ENCODE measurements around the gene ZNF580.
A peak's percentile ranks its signal among the peaks of the same experiment; 100 is the strongest.

The ZNF580 gene

DNA sequence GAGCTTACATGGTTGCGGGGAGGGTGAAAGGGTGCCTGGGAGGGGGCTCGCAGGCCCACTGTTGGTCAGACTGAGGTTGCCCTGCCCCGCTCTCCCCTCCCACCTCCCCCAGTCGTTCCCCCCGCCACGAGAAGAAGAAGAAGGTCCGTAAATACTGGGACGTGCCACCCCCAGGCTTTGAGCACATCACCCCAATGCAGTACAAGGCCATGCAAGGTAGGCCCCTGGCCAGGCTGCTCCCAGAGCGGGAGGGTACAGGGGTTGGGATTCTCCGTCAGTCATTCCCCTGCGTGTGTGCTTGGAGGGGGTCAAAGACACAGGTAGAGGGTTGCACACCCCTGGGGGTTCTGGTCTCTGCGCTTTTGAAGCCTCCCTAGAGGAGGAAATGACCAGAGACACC lies 19.6 kb downstream of the ZNF580 start:
- no peak for DNase-seq (ENCODE audit: low spot score in 2 of 2)
- Histone ChIP-seq H3K36me3 (replicated peaks) (peaks cover 72% of the 10 kb centered on the region), H3K9me3 (no peaks in the 10 kb centered on the region), H3K4me1 (peaks cover 11% of the 10 kb centered on the region), H3K27me3 (ENCODE audit: low read depth) (no peaks in the 10 kb centered on the region), H3K4me3 (no peak overlapping the region)
- in situ Hi-C loops (cut with MboI; ENCODE audit: low sequenced_read_pairs): loop anchor here (25.0 kb wide), 2 partner anchors 1198 to 1473 kb away; partner anchors contain the start of genes CDC42EP5, LENG9, MBOAT7 and TSEN34

DNA sequence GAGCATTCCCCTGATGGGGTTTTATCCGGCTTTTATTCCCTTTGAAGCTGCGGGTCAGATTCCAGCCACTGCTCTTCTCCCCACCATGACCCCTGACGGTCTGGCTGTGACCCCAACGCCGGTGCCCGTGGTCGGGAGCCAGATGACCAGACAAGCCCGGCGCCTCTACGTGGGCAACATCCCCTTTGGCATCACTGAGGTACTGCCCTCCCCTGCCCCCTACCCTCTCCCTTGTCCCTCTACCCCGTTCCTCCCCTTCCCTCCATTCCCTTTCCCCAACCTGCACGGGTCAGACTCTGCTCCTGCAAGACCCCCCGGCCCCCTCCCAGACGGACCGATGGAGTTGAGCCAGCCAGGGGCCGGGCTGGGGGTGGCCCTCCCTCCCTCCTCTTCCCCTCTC lies 20.2 kb downstream of the ZNF580 start:
- in situ Hi-C loops (cut with MboI; ENCODE audit: low sequenced_read_pairs): loop anchor here (25.0 kb wide), 2 partner anchors 1199 to 1474 kb away; partner anchors contain the start of genes CDC42EP5, LENG9, MBOAT7 and TSEN34
- peaks cover 72% of the 10 kb centered on the region for H3K36me3 ChIP-seq (replicated peaks)
- peaks cover 11% of the 10 kb centered on the region for H3K4me1 ChIP-seq
- no peaks in the 10 kb centered on the region for H3K9me3 ChIP-seq
- DNase-seq (ENCODE audit: low spot score in 2 of 2): no peak
- no peak overlapping the region for H3K4me3 ChIP-seq
- H3K27me3 ChIP-seq (ENCODE audit: low read depth): no peaks in the 10 kb centered on the region

DNA sequence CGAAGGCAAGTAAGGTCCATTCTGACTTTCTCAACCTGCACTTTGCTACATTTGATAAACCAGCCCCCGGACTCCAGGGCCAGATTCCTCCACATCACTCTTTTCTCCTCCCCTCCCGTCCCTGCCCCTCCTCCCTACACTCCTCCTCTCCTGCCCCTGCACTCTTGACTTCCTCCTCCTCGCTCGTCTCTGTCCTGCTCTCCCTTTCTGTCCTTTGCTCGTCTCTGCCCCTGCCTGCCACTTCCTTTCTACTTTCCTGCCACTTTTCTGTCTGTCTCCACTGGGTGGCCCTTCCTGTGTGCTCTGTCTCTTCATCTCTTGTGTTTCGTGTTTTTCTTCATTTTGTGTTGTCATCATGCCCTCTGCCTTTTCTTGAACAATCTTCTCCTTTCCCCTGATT lies 21.0 kb downstream of the ZNF580 start:
- Histone ChIP-seq H3K36me3 (replicated peaks) (peaks cover 76% of the 10 kb centered on the region), H3K4me1 (peaks cover 11% of the 10 kb centered on the region), H3K4me3 (no peak overlapping the region), H3K9me3 (no peaks in the 10 kb centered on the region), H3K27me3 (ENCODE audit: low read depth) (no peaks in the 10 kb centered on the region)
- in situ Hi-C loops (cut with MboI; ENCODE audit: low sequenced_read_pairs): loop anchor here (25.0 kb wide), 2 partner anchors 1200 to 1475 kb away; partner anchors contain the start of genes CDC42EP5, LENG9, MBOAT7 and TSEN34
- DNase-seq (ENCODE audit: low spot score in 2 of 2): no peak

DNA sequence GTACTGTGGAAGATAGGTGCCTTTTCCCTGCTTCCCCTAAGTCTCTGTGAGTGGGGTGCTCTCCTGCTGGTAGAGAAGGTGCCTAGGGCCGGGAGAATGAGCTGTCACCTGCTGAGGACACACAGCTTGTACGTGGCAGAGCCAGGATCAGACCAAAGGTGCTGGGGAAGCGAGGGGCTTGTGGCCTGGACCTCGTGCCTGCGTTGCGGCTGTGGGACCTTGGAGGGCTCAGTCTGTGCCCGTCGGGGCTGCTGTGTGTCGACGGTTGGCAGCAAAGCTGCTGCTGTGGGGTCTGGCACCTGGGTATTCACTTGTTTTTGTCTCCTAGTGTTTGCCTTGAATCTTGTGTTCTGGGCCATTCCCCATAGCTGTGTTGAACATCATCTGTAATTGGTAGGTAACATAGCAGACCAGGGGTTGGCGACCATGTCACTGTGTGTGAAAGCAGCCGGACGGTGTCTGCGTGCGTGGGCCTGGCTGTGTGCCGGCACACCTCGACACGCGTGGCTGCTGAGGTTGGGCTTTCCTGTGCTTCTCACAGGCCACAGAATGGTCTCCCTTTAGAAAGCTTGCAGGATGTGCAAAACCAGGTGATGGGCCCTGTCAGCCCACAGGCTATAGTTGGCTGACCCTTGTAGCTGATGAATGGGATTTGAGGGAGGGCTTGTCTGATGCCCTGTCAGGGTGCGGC lies 23.2 kb downstream of the ZNF580 start:
- in situ Hi-C loops (cut with MboI; ENCODE audit: low sequenced_read_pairs): loop anchor here (25.0 kb wide), 2 partner anchors 1202 to 1477 kb away; partner anchors contain the start of genes CDC42EP5, LENG9, MBOAT7 and TSEN34
- no peaks in the 10 kb centered on the region for H3K4me1 ChIP-seq
- peaks cover 91% of the 10 kb centered on the region for H3K36me3 ChIP-seq (replicated peaks)
- H3K27me3 ChIP-seq (ENCODE audit: low read depth): no peaks in the 10 kb centered on the region
- no peaks in the 10 kb centered on the region for H3K9me3 ChIP-seq
- H3K4me3 ChIP-seq: no peak overlapping the region
- DNase-seq (ENCODE audit: low spot score in 2 of 2): no peak

DNA sequence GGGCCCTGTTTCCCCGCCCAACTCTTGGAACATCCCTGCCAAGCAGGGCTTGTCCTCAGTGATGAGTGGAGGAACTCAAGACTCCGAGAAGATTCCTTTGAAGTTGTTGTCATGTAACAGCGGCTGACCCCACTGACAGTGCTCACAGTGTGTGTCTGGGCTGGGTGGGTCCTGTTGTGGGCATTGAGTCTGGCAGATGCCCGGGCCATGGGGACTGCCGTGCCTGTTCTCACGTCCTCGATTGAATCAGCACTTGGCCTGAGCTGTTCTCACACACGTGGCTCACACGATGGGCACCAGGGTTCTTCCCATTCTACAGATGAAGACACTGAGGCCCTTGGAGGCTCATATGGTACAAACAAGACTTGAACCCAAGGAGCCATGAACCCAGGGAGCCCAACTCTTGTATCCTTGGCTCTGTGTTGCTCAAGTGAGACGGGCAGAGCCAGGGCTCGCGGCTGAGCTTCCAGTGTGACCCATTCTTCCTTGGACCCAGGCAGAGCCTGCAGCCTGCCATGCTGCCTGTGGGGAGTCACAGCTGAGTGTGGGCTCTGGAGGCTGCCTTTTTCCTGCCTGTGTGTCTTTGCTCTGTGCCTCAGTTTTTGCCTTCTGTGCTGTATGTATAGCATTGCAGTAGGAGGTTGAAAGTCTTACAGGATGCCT lies 25.7 kb downstream of the ZNF580 start:
- Histone ChIP-seq H3K4me3 (no peak overlapping the region), H3K36me3 (replicated peaks) (peaks cover 85% of the 10 kb centered on the region), H3K9me3 (no peaks in the 10 kb centered on the region), H3K4me1 (no peaks in the 10 kb centered on the region), H3K27me3 (ENCODE audit: low read depth) (no peaks in the 10 kb centered on the region)
- DNase-seq (ENCODE audit: low spot score in 2 of 2): no peak
- in situ Hi-C loops (cut with MboI; ENCODE audit: low sequenced_read_pairs): loop anchor here (25.0 kb wide), 2 partner anchors 1204 to 1479 kb away; partner anchors contain the start of genes CDC42EP5, LENG9, MBOAT7 and TSEN34

DNA sequence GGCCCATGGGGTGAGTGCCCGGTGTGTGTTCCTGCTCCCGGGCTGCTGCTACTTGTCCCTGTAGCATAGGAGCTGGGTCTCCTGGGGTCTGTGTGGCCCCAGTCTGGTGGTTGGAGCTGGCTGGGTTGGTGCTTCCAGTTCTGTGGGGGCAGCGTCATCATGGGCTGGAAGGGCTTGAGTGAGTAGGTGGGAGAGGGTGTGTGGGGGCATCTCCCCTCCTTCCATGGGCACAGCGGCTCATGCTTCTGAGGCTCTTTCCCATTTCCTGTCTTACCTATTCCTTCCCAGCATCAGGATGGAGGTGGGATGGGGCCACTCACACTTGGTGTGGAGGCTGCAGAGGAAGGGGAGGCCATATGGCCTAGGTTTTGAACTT lies 26.2 kb downstream of the ZNF580 start:
- no peak overlapping the region for H3K4me3 ChIP-seq
- DNase-seq (ENCODE audit: low spot score in 2 of 2): no peak
- H3K36me3 ChIP-seq (replicated peaks): peaks cover 80% of the 10 kb centered on the region
- no peaks in the 10 kb centered on the region for H3K4me1 ChIP-seq
- in situ Hi-C loops (cut with MboI; ENCODE audit: low sequenced_read_pairs): loop anchor here (25.0 kb wide), 2 partner anchors 1205 to 1480 kb away; partner anchors contain the start of genes CDC42EP5, LENG9, MBOAT7 and TSEN34
- H3K9me3 ChIP-seq: no peaks in the 10 kb centered on the region
- no peaks in the 10 kb centered on the region for H3K27me3 ChIP-seq (ENCODE audit: low read depth)

DNA sequence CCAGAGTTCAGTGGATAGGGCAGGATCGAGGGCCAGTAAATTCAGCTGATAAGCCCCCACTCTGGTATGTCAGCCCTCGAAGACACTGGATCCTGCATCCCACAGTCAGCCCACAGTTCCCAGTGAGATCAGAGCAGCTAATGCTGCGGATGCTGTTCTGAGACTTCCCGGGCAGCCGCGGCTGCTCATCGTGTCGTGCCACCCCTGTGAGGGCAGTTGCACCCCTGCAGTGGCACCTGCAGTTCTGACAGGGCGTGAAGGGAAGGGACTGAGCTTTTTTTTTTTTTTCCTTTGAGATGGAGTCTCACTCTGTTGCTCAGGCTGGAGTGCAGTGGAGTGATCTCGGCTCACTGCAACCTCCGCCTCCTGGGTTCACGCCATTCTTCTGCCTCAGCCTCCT lies 26.7 kb downstream of the ZNF580 start:
- in situ Hi-C loops (cut with MboI; ENCODE audit: low sequenced_read_pairs): loop anchor here (25.0 kb wide), 2 partner anchors 1205 to 1480 kb away; partner anchors contain the start of genes CDC42EP5, LENG9, MBOAT7 and TSEN34
- Histone ChIP-seq H3K4me1 (no peaks in the 10 kb centered on the region; the same call in 1 of the 2 replicates), H3K27me3 (ENCODE audit: low read depth) (no peaks in the 10 kb centered on the region), H3K36me3 (replicated peaks) (peaks cover 82% of the 10 kb centered on the region), H3K9me3 (no peaks in the 10 kb centered on the region), H3K4me3 (no peak overlapping the region)
- DNase-seq (ENCODE audit: low spot score in 2 of 2): no peak

DNA sequence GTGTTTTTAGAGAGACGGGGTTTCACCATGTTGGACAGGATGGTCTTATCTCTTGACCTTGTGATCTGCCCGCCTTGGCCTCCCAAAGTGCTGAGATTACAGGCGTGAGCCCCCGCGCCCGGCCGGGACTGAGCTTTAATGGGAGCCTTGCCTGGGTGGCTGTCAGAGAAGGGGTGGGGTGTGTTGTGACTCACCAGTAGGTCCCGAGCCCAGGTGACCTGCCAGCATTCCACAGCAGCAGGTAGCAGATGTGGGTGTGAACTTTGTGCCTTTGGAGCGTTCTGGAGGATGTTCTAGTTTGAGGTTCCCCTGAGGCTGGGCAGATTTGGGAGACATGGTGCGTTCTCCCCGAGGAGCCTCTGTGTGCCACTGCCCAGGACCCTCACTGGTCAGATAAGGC lies 27.2 kb downstream of the ZNF580 start:
- Histone ChIP-seq H3K4me3 (no peak overlapping the region), H3K9me3 (no peaks in the 10 kb centered on the region), H3K4me1 (no peaks in the 10 kb centered on the region; the same call in 1 of the 2 replicates), H3K27me3 (ENCODE audit: low read depth) (no peaks in the 10 kb centered on the region), H3K36me3 (replicated peaks) (peaks cover 78% of the 10 kb centered on the region)
- DNase-seq (ENCODE audit: low spot score in 2 of 2): no peak
- in situ Hi-C loops (cut with MboI; ENCODE audit: low sequenced_read_pairs): loop anchor here (25.0 kb wide), 2 partner anchors 1206 to 1481 kb away; partner anchors contain the start of genes CDC42EP5, LENG9, MBOAT7 and TSEN34

DNA sequence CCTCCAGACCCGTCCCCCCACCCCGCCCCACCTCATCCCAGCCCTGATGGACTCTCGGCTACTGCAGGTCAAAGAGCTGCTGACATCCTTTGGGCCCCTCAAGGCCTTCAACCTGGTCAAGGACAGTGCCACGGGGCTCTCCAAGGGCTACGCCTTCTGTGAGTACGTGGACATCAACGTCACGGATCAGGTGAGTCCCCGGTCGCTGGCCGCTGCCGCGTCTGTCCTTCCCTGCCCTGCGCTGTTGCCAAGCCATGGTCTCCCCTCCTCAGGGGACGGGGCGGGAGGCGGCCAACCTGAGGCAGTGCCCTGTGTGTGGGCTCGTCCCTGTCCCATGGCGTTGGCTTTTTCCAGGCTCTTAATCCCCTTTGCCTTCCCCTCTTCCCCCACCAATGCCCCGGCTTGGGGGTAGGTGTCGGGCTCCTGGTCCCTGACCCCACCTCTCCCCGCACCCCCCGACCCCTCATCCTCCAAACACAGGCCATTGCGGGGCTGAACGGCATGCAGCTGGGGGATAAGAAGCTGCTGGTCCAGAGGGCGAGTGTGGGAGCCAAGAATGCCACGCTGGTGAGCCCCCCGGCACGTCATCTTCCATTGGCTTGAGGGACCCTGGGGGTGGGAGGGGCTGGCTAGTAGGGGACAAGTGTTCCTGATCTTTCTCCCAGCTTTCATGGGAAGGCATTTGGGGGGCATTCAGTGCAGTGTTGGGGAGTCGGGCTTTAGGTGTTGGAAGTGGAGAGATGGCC lies 28.0 kb downstream of the ZNF580 start:
- no peak for DNase-seq (ENCODE audit: low spot score in 2 of 2)
- no peaks in the 10 kb centered on the region for H3K9me3 ChIP-seq
- H3K36me3 ChIP-seq (replicated peaks): peaks cover 75% of the 10 kb centered on the region
- H3K27me3 ChIP-seq (ENCODE audit: low read depth): no peaks in the 10 kb centered on the region
- no peak overlapping the region for H3K4me3 ChIP-seq
- in situ Hi-C loops (cut with MboI; ENCODE audit: low sequenced_read_pairs): loop anchor here (25.0 kb wide), 2 partner anchors 1206 to 1481 kb away; partner anchors contain the start of genes CDC42EP5, LENG9, MBOAT7 and TSEN34
- H3K4me1 ChIP-seq: peaks cover 2% of the 10 kb centered on the region; the same call in 1 of the 2 replicates

DNA sequence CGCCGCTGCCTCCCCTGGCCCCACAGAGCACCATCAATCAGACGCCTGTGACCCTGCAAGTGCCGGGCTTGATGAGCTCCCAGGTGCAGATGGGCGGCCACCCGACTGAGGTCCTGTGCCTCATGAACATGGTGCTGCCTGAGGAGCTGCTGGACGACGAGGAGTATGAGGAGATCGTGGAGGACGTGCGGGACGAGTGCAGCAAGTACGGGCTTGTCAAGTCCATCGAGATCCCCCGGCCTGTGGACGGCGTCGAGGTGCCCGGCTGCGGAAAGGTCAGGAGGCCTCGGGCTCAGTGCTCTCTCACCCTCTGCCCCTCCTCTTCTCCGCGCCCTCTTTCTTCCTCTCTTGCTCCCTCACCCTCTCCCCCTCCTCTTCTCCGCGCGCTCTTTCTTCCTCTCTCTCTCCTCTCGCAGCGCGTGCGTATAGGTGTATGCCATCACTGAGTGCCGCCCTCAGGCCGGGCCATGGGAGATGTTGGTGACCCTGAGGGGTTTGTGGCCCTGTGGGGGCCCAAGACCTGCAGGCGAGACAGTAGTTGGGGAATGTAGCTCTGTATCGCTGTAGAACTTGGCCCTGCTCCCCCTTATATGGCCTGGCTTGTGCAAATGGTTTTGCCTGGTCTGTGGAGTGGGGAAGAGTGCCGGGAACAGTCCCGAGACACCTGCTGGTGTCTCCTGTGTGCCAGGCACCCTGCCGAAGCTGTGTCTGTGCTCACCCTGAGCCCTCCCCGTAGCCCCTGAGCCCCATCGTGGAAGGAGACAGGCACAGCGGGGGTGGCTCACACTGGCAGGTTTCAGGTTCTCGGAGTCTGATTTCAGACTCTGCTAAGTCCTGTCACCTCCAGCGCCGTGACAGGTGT lies 28.8 kb downstream of the ZNF580 start:
- peaks cover 71% of the 10 kb centered on the region for H3K36me3 ChIP-seq (replicated peaks)
- in situ Hi-C loops (cut with MboI; ENCODE audit: low sequenced_read_pairs): loop anchor here (25.0 kb wide), 2 partner anchors 1207 to 1482 kb away; partner anchors contain the start of genes CDC42EP5, LENG9, MBOAT7 and TSEN34

DNA sequence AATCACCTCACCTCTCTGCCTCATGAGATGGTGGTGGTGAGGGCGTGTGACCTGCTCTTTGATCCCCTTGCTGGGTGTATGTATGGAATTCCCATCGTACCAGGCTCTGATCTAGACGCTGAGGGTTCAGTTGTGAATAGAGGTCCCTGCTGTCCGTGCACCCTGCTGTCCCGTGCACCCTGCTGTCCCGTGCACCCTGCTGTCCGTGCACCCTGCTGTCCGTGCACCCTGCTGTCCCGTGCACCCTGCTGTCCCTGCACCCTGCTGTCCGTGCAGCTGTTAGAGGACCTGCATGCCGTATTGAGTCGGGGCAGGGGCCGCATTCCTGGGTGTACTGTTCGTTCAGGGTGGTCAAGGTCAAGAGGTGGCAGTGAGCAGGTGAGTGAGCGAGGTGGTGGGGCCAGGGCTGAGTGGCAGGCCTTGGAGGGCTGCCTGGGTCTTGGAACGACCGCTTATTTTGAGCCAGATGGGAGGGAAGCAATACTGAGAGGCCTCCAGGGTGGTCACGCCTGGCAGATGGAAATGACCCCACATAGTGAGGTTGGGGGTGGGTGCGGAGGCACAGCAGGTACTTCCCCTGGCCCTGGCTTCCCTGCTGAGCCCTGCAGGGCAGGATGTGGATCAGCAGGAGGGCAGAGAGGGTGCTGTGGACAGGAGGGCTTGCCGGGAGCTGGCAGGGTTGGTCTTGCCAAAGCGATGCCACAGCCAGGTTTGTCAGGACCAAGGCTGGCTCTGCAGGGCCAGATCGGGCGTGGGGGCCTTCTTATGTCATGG lies 29.7 kb downstream of the ZNF580 start:
- Histone ChIP-seq H3K27me3 (ENCODE audit: low read depth) (no peaks in the 10 kb centered on the region), H3K9me3 (no peaks in the 10 kb centered on the region), H3K4me3 (no peak overlapping the region), H3K36me3 (replicated peaks) (peaks cover 72% of the 10 kb centered on the region), H3K4me1 (peaks cover 6% of the 10 kb centered on the region)
- peak in 1 of 2 experiments; percentile 38 for DNase-seq (ENCODE audit: low spot score in 2 of 2)
- in situ Hi-C loops (cut with MboI; ENCODE audit: low sequenced_read_pairs): loop anchor here (25.0 kb wide), 2 partner anchors 1208 to 1483 kb away; partner anchors contain the start of genes CDC42EP5, LENG9, MBOAT7 and TSEN34

More for the DNA sequence above, 28.8 kb downstream of the ZNF580 start:
- H3K4me1 ChIP-seq: peaks cover 6% of the 10 kb centered on the region
- H3K9me3 ChIP-seq: no peaks in the 10 kb centered on the region
- no peaks in the 10 kb centered on the region for H3K27me3 ChIP-seq (ENCODE audit: low read depth)
- DNase-seq (ENCODE audit: low spot score in 2 of 2): no peak
- no peak overlapping the region for H3K4me3 ChIP-seq

DNA sequence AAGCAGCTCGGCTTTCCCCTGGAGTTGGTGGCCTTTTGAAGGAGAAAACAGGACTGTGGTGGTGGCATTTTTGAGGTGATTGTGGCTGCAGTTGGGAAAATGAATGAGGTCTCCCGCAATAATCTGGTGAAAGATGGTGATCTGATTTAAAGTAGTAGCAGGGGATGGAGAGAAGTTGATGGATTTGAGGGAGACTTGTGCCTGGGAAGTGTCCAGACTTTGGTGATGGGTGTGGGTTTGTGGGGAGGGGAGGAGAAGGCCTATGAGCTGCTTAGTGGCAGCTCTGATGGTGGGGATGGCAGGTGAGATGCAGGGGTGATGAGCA lies 30.2 kb downstream of the ZNF580 start:
- Histone ChIP-seq H3K9me3 (no peaks in the 10 kb centered on the region), H3K4me1 (peaks cover 6% of the 10 kb centered on the region), H3K36me3 (replicated peaks) (peaks cover 66% of the 10 kb centered on the region), H3K4me3 (no peak overlapping the region), H3K27me3 (ENCODE audit: low read depth) (no peaks in the 10 kb centered on the region)
- in situ Hi-C loops (cut with MboI; ENCODE audit: low sequenced_read_pairs): loop anchor here (25.0 kb wide), 2 partner anchors 1209 to 1484 kb away; partner anchors contain the start of genes CDC42EP5, LENG9, MBOAT7 and TSEN34
- no peak for DNase-seq (ENCODE audit: low spot score in 2 of 2)
